Esophagus squamous epithelium (tissue), 4 donors: ENCODE results near the gene USH2A.

Experiments
- POLR2A ChIP-seq, 4 donors: fragments of 450-650 bp; IDR thresholded peaks; one replicate each; pipeline ENCODE4 v1.6.1; 2017; ENCODE audit warnings: antibody characterized with exemption in 4 of 4, mild to moderate bottlenecking in 4 of 4, moderate library complexity in 3 of 4
- TF ChIP-seq, protein P1 (sequence below), 6 experiments: fragments of 450-650 bp in 4 of 6; fragments of 200-600 bp in 2 of 6; sonication (generic) in 2 of 6; IDR thresholded peaks; one replicate each; pipeline ENCODE4 v1.5.1; 2016 to 2019; ENCODE audit warnings: antibody characterized with exemption in 6 of 6, mild to moderate bottlenecking in 4 of 6, moderate library complexity in 4 of 6

DNA sequence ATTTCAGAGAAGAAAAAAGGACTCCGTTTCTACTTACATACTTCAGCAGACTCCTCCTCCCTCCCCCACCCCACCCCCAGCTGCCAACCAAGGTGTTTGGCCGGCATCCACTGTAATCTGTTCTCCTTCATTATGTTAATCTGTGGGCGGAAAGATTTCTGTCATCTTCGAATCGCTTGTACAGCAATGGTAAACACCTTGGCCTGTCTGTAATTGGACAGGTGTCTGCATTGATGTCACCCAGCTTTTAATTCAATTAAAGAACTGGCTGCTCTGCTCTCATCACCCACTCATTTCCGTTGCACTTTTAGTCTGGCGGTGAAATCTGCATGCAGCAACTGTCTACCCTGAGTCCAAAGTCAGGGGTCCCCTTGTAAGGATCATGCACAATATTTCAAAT is 368.6 kb downstream of the USH2A start:
- TF ChIP-seq, protein P1, sequence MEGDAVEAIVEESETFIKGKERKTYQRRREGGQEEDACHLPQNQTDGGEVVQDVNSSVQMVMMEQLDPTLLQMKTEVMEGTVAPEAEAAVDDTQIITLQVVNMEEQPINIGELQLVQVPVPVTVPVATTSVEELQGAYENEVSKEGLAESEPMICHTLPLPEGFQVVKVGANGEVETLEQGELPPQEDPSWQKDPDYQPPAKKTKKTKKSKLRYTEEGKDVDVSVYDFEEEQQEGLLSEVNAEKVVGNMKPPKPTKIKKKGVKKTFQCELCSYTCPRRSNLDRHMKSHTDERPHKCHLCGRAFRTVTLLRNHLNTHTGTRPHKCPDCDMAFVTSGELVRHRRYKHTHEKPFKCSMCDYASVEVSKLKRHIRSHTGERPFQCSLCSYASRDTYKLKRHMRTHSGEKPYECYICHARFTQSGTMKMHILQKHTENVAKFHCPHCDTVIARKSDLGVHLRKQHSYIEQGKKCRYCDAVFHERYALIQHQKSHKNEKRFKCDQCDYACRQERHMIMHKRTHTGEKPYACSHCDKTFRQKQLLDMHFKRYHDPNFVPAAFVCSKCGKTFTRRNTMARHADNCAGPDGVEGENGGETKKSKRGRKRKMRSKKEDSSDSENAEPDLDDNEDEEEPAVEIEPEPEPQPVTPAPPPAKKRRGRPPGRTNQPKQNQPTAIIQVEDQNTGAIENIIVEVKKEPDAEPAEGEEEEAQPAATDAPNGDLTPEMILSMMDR (IDR thresholded peaks at IDR 0.05), result no peak
- no peak for TF ChIP-seq POLR2A (IDR thresholded peaks at IDR 0.05)
